ENCODE data around the gene TANGO2.
"Not testable (repeated sequence)": the region's sequence is repeated elsewhere in the genome, so short reads cannot be mapped to it uniquely, and the experiment has no call there.

Gene TANGO2

DNA sequence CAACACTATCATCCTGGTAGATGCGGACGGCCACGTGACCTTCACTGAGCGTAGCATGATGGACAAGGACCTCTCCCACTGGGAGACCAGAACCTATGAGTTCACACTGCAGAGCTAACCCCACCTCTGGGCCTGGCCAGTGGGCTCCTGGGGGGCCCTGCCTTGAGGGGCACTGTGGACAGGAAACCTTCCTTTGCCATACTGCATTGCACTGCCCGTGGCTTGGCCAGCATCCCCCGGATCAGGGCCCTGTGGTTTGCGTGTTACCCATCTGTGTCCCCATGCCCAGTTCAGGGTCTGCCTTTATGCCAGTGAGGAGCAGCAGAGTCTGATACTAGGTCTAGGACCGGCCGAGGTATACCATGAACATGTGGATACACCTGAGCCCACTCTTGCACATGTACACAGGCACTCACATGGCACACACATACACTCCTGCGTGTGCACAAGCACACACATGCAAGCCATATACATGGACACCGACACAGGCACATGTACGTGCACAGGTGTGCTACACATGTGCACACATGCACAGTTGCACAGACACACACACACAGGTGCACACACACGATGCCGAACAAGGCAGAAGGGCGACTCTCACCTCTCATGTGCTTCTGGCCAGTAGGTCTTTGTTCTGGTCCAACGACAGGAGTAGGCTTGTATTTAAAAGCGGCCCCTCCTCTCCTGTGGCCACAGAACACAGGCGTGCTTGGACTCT is 43.8 kb downstream of the TANGO2 start:
- Histone ChIP-seq H3K27ac (no peak overlapping the region), H3K36me3 (peaks cover 28 to 65% (median 48%) of the 10 kb centered on the region in 3 donors), H3K27me3 (no peaks in the 10 kb centered on the region), H3K9me3 (no peaks in the 10 kb centered on the region), H3K4me1 (no peaks in the 10 kb centered on the region), H3K4me3 (no peak overlapping the region)
- intact Hi-C loops (cut with DNase I; ENCODE audit: low total_unique reads): no loop called here
- DNase-seq: no peak
- TF ChIP-seq, protein P1, sequence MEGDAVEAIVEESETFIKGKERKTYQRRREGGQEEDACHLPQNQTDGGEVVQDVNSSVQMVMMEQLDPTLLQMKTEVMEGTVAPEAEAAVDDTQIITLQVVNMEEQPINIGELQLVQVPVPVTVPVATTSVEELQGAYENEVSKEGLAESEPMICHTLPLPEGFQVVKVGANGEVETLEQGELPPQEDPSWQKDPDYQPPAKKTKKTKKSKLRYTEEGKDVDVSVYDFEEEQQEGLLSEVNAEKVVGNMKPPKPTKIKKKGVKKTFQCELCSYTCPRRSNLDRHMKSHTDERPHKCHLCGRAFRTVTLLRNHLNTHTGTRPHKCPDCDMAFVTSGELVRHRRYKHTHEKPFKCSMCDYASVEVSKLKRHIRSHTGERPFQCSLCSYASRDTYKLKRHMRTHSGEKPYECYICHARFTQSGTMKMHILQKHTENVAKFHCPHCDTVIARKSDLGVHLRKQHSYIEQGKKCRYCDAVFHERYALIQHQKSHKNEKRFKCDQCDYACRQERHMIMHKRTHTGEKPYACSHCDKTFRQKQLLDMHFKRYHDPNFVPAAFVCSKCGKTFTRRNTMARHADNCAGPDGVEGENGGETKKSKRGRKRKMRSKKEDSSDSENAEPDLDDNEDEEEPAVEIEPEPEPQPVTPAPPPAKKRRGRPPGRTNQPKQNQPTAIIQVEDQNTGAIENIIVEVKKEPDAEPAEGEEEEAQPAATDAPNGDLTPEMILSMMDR (IDR thresholded peaks at IDR 0.05): no peak

DNA sequence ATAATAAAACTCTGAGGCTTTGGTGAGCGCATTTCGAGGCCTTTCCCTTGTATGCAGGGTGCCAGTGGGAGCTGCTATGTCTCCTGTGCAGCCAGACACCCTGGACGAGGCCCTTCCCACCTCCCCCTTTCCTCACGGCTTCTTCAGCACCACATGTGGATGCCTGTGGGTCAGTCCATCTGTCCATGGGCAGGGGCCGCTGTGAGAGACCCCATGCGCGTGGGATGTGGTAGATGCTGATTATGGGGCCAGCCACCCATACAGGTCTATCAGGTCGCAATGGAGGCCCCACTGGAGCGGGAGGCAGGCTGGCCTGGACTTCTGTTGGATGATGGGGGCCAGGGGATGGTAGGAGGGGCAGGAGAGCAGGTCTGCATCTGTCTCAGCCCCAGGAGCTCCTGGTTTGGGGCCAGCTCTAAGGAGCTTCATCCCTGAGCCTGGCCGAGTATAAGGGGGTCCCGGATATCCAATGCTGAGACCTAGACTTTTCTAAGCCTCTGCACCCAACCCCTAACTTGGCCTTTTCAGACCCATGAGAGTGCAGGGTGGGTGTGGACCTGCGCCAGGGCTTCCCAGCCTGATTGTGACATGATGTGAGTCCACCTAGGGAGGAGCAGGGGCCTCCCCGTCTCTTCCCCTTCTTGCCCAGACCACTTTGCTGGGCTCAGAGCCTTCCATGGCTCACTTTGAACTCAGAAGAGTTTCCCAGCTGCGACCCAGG is 45.1 kb downstream of the TANGO2 start:
- H3K27ac ChIP-seq: no peak overlapping the region
- intact Hi-C loops (cut with DNase I; ENCODE audit: low total_unique reads): no loop called here

DNA sequence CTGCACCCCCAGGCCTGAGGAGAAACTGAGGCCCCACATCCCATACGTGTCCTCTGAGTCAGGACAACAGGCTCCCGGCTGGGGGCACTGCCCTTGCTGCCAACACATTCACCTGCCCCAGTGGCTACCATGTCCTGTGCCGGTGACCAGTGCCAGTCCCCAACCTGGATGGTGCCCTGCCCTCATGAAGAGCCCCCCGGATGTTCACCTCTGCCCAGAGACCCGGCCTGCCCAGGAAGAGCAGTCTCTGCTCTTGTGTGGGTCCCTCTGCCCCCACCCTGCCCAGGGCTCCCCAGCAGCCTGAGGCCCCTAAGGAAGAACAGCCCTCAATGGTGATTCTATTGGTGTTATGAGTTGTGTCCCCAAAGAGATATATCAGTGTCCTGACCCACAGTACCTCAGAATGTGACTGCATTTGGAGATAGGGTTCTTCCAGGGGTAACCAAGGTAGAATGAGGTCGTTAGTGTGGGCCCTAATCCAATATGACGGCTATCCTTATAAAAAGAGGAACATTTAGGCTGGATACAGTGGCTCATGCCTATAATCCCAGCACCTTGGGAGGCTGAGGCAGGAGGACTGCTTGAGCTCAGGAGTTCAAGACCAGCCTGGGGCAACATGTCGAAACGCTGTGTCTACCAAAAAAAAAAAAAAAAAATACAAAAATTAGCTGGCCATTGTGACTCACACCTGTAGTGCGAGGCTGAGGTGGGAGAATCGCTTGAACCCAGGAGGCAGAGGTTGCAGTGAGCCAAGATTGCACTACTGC is 45.9 kb downstream of the TANGO2 start:
- no peak overlapping the region for H3K4me3 ChIP-seq
- H3K9me3 ChIP-seq: no peaks in the 10 kb centered on the region
- intact Hi-C loops (cut with DNase I; ENCODE audit: low total_unique reads): no loop called here
- peaks cover 22 to 47% (median 36%) of the 10 kb centered on the region in 3 donors for H3K36me3 ChIP-seq
- no peaks in the 10 kb centered on the region for H3K4me1 ChIP-seq
- H3K27me3 ChIP-seq: no peaks in the 10 kb centered on the region
- no peak for DNase-seq
- no peak overlapping the region for H3K27ac ChIP-seq
- TF ChIP-seq, protein P1 (IDR thresholded peaks at IDR 0.05): no peak

More for the DNA sequence above, 45.1 kb downstream of the TANGO2 start:
- Histone ChIP-seq H3K4me1 (no peaks in the 10 kb centered on the region), H3K9me3 (no peaks in the 10 kb centered on the region), H3K4me3 (no peak overlapping the region), H3K36me3 (peaks cover 28 to 54% (median 43%) of the 10 kb centered on the region in 3 donors), H3K27me3 (no peaks in the 10 kb centered on the region)
- TF ChIP-seq, protein P1 (IDR thresholded peaks at IDR 0.05): no peak
- no peak for DNase-seq

DNA sequence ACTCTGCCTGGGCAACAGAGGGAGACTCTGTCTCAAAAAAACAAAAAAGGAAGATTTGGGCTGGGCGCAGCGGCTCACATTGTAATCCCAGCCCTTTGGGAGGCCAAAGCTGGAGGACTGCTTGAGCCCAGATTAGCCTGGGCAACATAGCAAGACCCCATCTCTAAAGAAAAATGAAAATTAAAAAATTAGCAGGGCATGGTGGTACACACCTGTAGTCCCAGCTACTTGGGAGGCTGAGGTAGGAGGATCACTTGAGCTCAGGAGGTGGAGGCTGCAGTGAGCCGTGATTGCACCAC is 46.4 kb downstream of the TANGO2 start:
- H3K4me3 ChIP-seq; H3K27me3 ChIP-seq; DNase-seq; H3K27ac ChIP-seq; intact Hi-C loops (cut with DNase I; ENCODE audit: low total_unique reads); H3K9me3 ChIP-seq; H3K4me1 ChIP-seq: not testable (repeated sequence)
- H3K36me3 ChIP-seq: peaks cover 17 to 41% (median 31%) of the 10 kb centered on the region in 3 donors

DNA sequence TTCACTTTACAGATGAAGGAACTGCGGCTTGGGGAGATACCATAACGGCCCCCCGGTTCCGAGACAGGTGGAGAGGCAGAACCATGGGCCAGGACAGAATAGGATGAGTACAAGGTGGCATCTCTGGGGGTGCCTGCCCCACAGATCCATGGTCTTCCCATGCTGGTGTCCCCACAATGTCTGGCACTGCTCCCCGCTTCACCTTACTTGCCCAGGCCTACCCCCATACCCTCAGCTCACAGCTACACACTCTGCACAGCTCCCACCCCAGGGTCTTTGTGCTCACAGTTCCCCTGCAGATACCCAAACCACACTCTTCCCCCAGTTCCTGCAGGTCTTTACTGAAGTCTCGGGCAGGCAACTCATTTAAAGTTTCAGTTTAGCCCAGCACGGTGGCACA is 47.7 kb downstream of the TANGO2 start:
- no peak overlapping the region for H3K4me3 ChIP-seq
- no peaks in the 10 kb centered on the region for H3K27me3 ChIP-seq
- intact Hi-C loops (cut with DNase I; ENCODE audit: low total_unique reads): no loop called here
- DNase-seq: no peak
- no peaks in the 10 kb centered on the region for H3K9me3 ChIP-seq
- no peaks in the 10 kb centered on the region for H3K4me1 ChIP-seq
- no peak overlapping the region for H3K27ac ChIP-seq
- peaks cover 7 to 28% (median 18%) of the 10 kb centered on the region in 3 donors for H3K36me3 ChIP-seq
- TF ChIP-seq, protein P1 (IDR thresholded peaks at IDR 0.05): no peak
